Heart left ventricle (tissue), 13 donors: ENCODE measurements around the gene UBL7.

ENCODE experiments used
- CTCF ChIP-seq, 12 donors: fragments of 200-600 bp; sonication (generic) in 4 of 12; IDR thresholded peaks; one replicate each; pipeline versions ENCODE4 v1.5.0 to v1.8.0; 2018 to 2022; ENCODE audit warnings: antibody characterized with exemption in 12 of 12, mild to moderate bottlenecking in 5 of 12
- POLR2A ChIP-seq, 2 donors: fragments of 450-650 bp; IDR thresholded peaks; one replicate each; pipeline ENCODE4 v1.6.1; 2017; ENCODE audit warnings: antibody characterized with exemption in 2 of 2, mild to moderate bottlenecking in 2 of 2, moderate library complexity in 2 of 2
- donor health status: ischemic (EF 13 %, LVEDD 7.1; RV severe dilation, severe dysfunction).
- donor health status: DM: no; HTN: yes; CAD: no.
- donor health status: DM: no; HTN: no; CAD: no.
- donor health status: ischemic (EF 25% LVEDD 6.9; RV normal size, moderate dysfunction).
- donor health status: ischemic (EF 25% LVEDD 5.7; RV mildly dilated, moderate dysfunction).
- donor health status: ischemic (EF 35%, LVEDD 5.7; RV mildly dilated, moderate dysfunction).
- donor health status: nonischemic (EF 11% LVEDD 7.7; RV severe dilation, severe dysfunction).
- donor health status: DM: yes; HTN: yes; CAD: no.
- donor health status: PGD.
- donor health status: ischemic (EF 29% LVEDD 5.4; RV normal size, mild dysfunction).
- donor health status: nonischemic (EF 23%, LVEDD 6.1; RV moderate dilation, normal function).

- TF ChIP-seq CTCF (IDR thresholded peaks at IDR 0.05), result no peak
- no peak for TF ChIP-seq POLR2A (IDR thresholded peaks at IDR 0.05)
These were observed 18.9 kb downstream of the UBL7 start for GRCh38 chr15:74442063-74442462.
